ENCODE measurements around the gene BORCS5.

Gene BORCS5

GRCh38 chr12:12397184-12397583 lies 40.3 kb downstream of the BORCS5 start:
- TF ChIP-seq EZH2 (optimal IDR thresholded peaks at IDR 0.05; ENCODE audit: low read depth, low read length) (no peak), EZH2phosphoT487 (IDR thresholded peaks at IDR 0.05; ENCODE audit: low read length) (no peak)
- Histone ChIP-seq H3F3A (ENCODE audit: insufficient read depth, low read length) (no peaks in the 10 kb centered on the region), H3K9me2 (replicated peaks; ENCODE audit: insufficient read depth, low read length) (no peaks in the 10 kb centered on the region)

GRCh38 chr12:12398026-12398859 lies 41.4 kb downstream of the BORCS5 start:
- no peaks in the 10 kb centered on the region for H3K9me2 ChIP-seq (replicated peaks; ENCODE audit: insufficient read depth, low read length)

More at GRCh38 chr12:12397184-12397583, 40.3 kb downstream of the BORCS5 start:
- H3K36me3 ChIP-seq (replicated peaks; ENCODE audit: insufficient read depth, low read length): no peaks in the 10 kb centered on the region
- no peak overlapping the region for H3K27ac ChIP-seq (ENCODE audit: low read length)
- H3K9me3 ChIP-seq (replicated peaks; ENCODE audit: insufficient read depth, low read length): no peaks in the 10 kb centered on the region
- H4K20me1 ChIP-seq (ENCODE audit: insufficient read depth, low read length): no peaks in the 10 kb centered on the region
- H3K27me3 ChIP-seq (replicated peaks; ENCODE audit: insufficient read depth, low read length): no peaks in the 10 kb centered on the region
- H2AFZ ChIP-seq (ENCODE audit: low read length): no peak overlapping the region
- H3K9ac ChIP-seq (ENCODE audit: low read length): no peak overlapping the region
- H3K4me2 ChIP-seq (ENCODE audit: low read depth, low read length): no peak overlapping the region
- no peak for DNase-seq
- no peaks in the 10 kb centered on the region for H3K4me1 ChIP-seq (ENCODE audit: low read length)
- no peak overlapping the region for H3K4me3 ChIP-seq (ENCODE audit: low read length)
- no peaks in the 10 kb centered on the region for H3K79me2 ChIP-seq (ENCODE audit: low read length)

GRCh38 chr12:12399161-12399560 lies 42.3 kb downstream of the BORCS5 start:
- Histone ChIP-seq H3K4me2 (ENCODE audit: low read depth, low read length) (no peak overlapping the region), H3K27ac (ENCODE audit: low read length) (no peak overlapping the region), H3K9me3 (replicated peaks; ENCODE audit: insufficient read depth, low read length) (no peaks in the 10 kb centered on the region), H2AFZ (ENCODE audit: low read length) (no peak overlapping the region), H3K4me3 (ENCODE audit: low read length) (no peak overlapping the region), H3K9ac (ENCODE audit: low read length) (no peak overlapping the region), H3K27me3 (replicated peaks; ENCODE audit: insufficient read depth, low read length) (no peaks in the 10 kb centered on the region), H3K36me3 (replicated peaks; ENCODE audit: insufficient read depth, low read length) (no peaks in the 10 kb centered on the region), H3K9me2 (replicated peaks; ENCODE audit: insufficient read depth, low read length) (no peaks in the 10 kb centered on the region), H4K20me1 (ENCODE audit: insufficient read depth, low read length) (no peaks in the 10 kb centered on the region), H3F3A (ENCODE audit: insufficient read depth, low read length) (no peaks in the 10 kb centered on the region), H3K4me1 (ENCODE audit: low read length) (no peaks in the 10 kb centered on the region), H3K79me2 (ENCODE audit: low read length) (0 out of 2 replicates have a peak, but pooled peaks cover 8% of the 10 kb centered on the region)
- TF ChIP-seq CTCF (IDR thresholded peaks at IDR 0.05; ENCODE audit: low read length) (no peak), EZH2 (optimal IDR thresholded peaks at IDR 0.05; ENCODE audit: low read depth, low read length) (no peak), EZH2phosphoT487 (IDR thresholded peaks at IDR 0.05; ENCODE audit: low read length) (no peak)
- DNase-seq: no peak

More at GRCh38 chr12:12398026-12398859, 41.4 kb downstream of the BORCS5 start:
- no peaks in the 10 kb centered on the region for H3K27me3 ChIP-seq (replicated peaks; ENCODE audit: insufficient read depth, low read length)
- TF ChIP-seq CTCF (IDR thresholded peaks at IDR 0.05; ENCODE audit: low read length) (no peak), EZH2 (optimal IDR thresholded peaks at IDR 0.05; ENCODE audit: low read depth, low read length) (no peak), EZH2phosphoT487 (IDR thresholded peaks at IDR 0.05; ENCODE audit: low read length) (no peak)
- 0 out of 2 replicates have a peak, but pooled peaks cover under 1% of the 10 kb centered on the region for H3K79me2 ChIP-seq (ENCODE audit: low read length)
- H3K9me3 ChIP-seq (replicated peaks; ENCODE audit: insufficient read depth, low read length): no peaks in the 10 kb centered on the region
- no peaks in the 10 kb centered on the region for H3K36me3 ChIP-seq (replicated peaks; ENCODE audit: insufficient read depth, low read length)
- no peaks in the 10 kb centered on the region for H3K4me1 ChIP-seq (ENCODE audit: low read length)
- H3K27ac ChIP-seq (ENCODE audit: low read length): no peak overlapping the region
- no peak overlapping the region for H3K9ac ChIP-seq (ENCODE audit: low read length)
- no peak overlapping the region for H2AFZ ChIP-seq (ENCODE audit: low read length)
- H3F3A ChIP-seq (ENCODE audit: insufficient read depth, low read length): no peaks in the 10 kb centered on the region
- no peak overlapping the region for H3K4me3 ChIP-seq (ENCODE audit: low read length)
- H3K4me2 ChIP-seq (ENCODE audit: low read depth, low read length): no peak overlapping the region
- H4K20me1 ChIP-seq (ENCODE audit: insufficient read depth, low read length): no peaks in the 10 kb centered on the region
- no peak for DNase-seq
